ENCODE measurements around the gene STRA6.

Gene STRA6

GRCh38 chr15:74130849-74131627, 71.5 kb downstream of the STRA6 start:
- no peak for DNase-seq

- DNase-seq: no peak
These were observed 72.3 kb downstream of the STRA6 start, which contains the start of gene ISLR2 for GRCh38 chr15:74130155-74130848. TSS of gene ISLR2 (plus strand) at chr15:74130586. CDS start at chr15:74132755, 2,169 bp downstream.

GRCh38 chr15:74129586-74130154, 72.9 kb downstream of the STRA6 start:
- peak; percentile 10 for DNase-seq

All from DMS79 (cell line).